Activated T-cell treated with anti-CD3 and anti-CD28 coated beads for 24 hours (primary cell): ENCODE data around the gene PLXDC2.

ENCODE experiments used
- DNase-seq: peaks from one replicate; pipeline ENCODE4 v3.0.0-alpha.2; 2020; ENCODE audit warnings: low read depth

The PLXDC2 gene

GRCh38 chr10:19911886-19912285 lies 95.7 kb downstream of the PLXDC2 start:
- no peak for DNase-seq

GRCh38 chr10:19913987-19914386 lies 97.8 kb downstream of the PLXDC2 start:
- DNase-seq: no peak

GRCh38 chr10:19915125-19915524 lies 98.9 kb downstream of the PLXDC2 start:
- no peak for DNase-seq

GRCh38 chr10:19915816-19916215 lies 99.6 kb downstream of the PLXDC2 start:
- DNase-seq: no peak

- no peak for DNase-seq
These were observed 101.7 kb downstream of the PLXDC2 start for GRCh38 chr10:19917751-19918478.

- DNase-seq: no peak
These were observed 102.6 kb downstream of the PLXDC2 start for GRCh38 chr10:19918794-19919193.

- no peak for DNase-seq
These were observed 103.4 kb downstream of the PLXDC2 start for GRCh38 chr10:19919671-19920070.

- DNase-seq: no peak
These were observed 104.0 kb downstream of the PLXDC2 start for GRCh38 chr10:19920075-19920726.

GRCh38 chr10:19921300-19922140 lies 105.3 kb downstream of the PLXDC2 start:
- DNase-seq: no peak

GRCh38 chr10:19922236-19922963 lies 106.2 kb downstream of the PLXDC2 start:
- no peak for DNase-seq

- DNase-seq: no peak
These were observed 108.8 kb downstream of the PLXDC2 start for GRCh38 chr10:19925064-19925463.

- DNase-seq: no peak
These were observed 112.7 kb downstream of the PLXDC2 start for GRCh38 chr10:19928936-19929335.

GRCh38 chr10:19929506-19930140 lies 113.4 kb downstream of the PLXDC2 start:
- DNase-seq: no peak

GRCh38 chr10:19930936-19931893 lies 115.0 kb downstream of the PLXDC2 start:
- DNase-seq: no peak

GRCh38 chr10:19931894-19932590 lies 115.8 kb downstream of the PLXDC2 start:
- DNase-seq: no peak

GRCh38 chr10:19932806-19933371 lies 116.7 kb downstream of the PLXDC2 start:
- no peak for DNase-seq

- DNase-seq: no peak
These were observed 117.5 kb downstream of the PLXDC2 start for GRCh38 chr10:19933772-19934171.

- no peak for DNase-seq
These were observed 118.9 kb downstream of the PLXDC2 start for GRCh38 chr10:19935176-19935575.

GRCh38 chr10:19936289-19936688 lies 120.1 kb downstream of the PLXDC2 start:
- DNase-seq: no peak

- DNase-seq: no peak
These were observed 121.8 kb downstream of the PLXDC2 start for GRCh38 chr10:19937989-19938388.
